HG02938 (cell line): ENCODE results near the gene TTBK2.
A peak's percentile ranks its signal among the peaks of the same experiment; 100 is the strongest.
"Not testable (repeated sequence)": the region's sequence is repeated elsewhere in the genome, so short reads cannot be mapped to it uniquely, and the experiment has no call there.

ENCODE experiments used
- ATAC-seq: cut with Tn5 transposase; IDR thresholded peaks from one replicate; pipeline ENCODE4 v1.9.1; 2021; ENCODE audit warnings: mild to moderate bottlenecking, moderate library complexity; ENCODE audit not compliant: unreplicated experiment

Gene TTBK2

GRCh38 chr15:42920519-42921341 is at the start of gene TTBK2:
Gene TTBK2 (minus strand): TSS chr15:42920778. CDS start chr15:42878617, 42,161 bp downstream.
- peak; percentile 93 for ATAC-seq

GRCh38 chr15:42964476-42964875 is 43.9 kb upstream of the TTBK2 start:
- ATAC-seq = no peak

- ATAC-seq = no peak
Observed at GRCh38 chr15:42955518-42955917, 34.9 kb upstream of the TTBK2 start.

DNA sequence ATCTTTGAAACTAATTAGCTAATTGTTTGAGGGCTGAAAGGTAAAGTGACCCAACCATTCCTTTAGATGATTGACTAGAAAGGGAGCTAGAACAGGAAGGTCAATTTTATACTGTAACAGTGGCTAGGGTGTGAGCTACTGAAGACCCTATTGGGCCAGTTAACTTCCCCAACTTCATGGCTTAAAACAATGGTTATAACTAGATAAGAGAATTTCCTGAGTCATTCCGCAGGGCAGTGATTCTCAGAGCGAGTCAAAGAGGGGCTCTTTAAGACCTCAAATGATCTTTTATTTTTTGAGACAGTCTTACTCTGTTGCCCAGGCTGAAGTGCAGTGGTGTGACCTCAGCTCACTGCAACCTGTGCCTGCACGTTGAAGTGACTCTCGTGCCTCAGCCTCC is 33.7 kb upstream of the TTBK2 start:
- no peak for ATAC-seq

DNA sequence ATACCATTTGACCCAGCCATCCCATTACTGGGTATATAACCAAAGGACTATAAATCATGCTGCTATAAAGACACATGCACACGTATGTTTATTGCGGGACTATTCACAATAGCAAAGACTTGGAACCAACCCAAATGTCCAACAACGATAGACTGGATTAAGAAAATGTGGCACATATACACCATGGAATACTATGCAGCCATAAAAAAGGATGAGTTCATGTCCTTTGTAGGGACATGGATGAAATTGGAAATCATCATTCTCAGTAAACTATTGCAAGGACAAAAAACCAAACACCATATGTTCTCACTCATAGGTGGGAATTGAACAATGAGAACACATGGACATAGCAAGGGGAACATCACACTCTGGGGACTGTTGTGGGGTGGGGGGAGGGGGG is 28.3 kb upstream of the TTBK2 start:
- ATAC-seq = not testable (repeated sequence)

GRCh38 chr15:42940527-42940926 is 19.9 kb upstream of the TTBK2 start:
- no peak for ATAC-seq

GRCh38 chr15:42939841-42940240 is 19.3 kb upstream of the TTBK2 start:
- no peak for ATAC-seq

DNA sequence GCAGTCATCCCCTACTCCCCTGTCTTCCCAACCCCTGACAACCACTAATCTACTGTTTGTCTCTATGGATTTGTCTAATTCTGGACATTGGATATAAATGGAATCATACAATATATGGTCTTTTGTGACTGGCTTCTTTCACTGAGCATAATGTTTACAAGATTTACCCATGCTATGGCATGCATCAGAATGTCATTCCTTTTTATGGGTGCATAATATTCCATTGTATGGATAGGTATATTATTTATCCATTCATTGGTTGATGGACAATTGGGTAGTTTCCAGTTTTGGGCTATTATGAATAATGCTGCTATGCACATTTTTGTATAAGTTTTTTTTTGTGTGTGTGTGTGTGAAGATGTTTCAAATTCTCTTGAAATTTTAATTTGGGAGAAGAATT is 16.6 kb upstream of the TTBK2 start:
- no peak for ATAC-seq

- ATAC-seq = no peak
Observed at GRCh38 chr15:42933886-42934667, 13.5 kb upstream of the TTBK2 start.

DNA sequence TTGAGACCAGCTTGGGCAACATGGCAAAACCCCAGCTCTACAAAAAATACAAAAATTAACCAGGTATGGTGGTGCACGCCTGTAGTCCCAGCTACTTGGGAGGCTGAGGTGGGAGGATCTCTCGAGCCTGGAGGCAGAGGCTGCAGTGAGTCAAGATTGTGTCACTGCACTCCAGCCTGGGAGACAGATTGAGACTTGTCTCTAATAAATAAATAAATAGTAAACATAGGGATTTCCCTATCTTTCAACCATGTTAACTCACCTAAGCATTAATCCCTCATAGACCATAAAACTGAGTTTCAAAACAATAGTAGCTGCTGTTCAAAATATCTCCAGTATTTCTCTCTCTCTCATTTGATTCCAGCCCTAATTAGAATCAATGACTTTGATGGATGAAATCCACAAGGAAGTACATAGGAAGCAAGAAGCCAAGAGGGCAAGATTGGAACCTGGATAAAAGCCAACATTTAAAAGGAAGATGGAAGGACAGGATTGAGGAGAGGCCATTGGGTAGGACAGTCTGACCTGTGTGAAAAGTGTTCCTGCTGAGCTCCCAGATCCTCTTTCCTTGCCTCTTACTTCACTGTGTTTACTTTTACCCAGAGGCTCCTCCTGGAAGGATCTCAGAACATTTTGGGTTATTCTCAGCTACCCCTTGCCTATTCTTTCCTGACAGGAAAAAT is 12.4 kb upstream of the TTBK2 start:
- ATAC-seq = no peak

- ATAC-seq = no peak
Observed at GRCh38 chr15:42931702-42932486, 11.3 kb upstream of the TTBK2 start.

DNA sequence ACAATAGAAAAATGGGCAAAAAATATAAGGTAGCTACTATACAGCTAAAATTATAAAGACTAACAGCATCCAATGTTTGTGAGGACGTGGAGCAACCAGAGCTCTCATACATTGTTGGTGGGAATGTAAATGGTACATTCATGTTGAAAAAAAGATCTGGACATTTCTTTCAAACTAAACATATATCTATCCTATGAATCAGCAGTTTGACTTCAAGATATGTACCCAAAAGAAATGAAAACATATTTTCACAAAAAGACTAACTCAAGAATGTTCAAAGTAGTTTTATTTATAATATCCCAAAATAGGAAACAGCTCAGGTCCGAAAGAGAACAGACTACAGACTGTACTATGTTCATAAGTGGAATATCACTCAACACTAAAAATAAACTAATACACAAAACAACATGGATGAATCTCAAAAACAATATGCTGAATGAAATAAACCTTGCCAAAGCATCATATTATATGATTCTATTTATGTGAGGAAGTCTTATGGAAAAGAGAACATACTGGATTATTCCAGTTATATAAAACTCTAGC is 8.8 kb upstream of the TTBK2 start:
- ATAC-seq = no peak

DNA sequence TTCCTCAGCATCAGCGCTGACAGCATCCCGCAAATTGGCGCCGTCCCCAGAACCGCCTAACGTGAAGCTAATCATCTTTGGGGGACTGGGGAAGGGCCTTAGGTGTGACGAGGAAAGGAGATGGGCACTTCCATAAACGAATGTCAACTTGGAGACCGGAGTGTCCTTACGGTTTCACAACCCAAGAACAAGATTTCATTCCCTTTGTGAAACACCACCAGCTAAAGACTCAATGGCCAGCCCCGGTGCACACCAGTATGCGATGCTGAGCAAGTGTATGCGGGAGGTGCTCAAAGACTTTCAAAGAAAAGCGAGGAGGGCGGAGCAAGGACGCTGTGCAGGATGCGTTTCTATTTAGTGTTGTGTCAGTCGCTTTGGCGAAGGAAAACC is 759 bp upstream of the TTBK2 start:
- no peak for ATAC-seq

GRCh38 chr15:42919799-42920518 is 619 bp downstream of the TTBK2 start:
- no peak for ATAC-seq

GRCh38 chr15:42919308-42919707 is 1.3 kb downstream of the TTBK2 start:
- ATAC-seq = no peak

DNA sequence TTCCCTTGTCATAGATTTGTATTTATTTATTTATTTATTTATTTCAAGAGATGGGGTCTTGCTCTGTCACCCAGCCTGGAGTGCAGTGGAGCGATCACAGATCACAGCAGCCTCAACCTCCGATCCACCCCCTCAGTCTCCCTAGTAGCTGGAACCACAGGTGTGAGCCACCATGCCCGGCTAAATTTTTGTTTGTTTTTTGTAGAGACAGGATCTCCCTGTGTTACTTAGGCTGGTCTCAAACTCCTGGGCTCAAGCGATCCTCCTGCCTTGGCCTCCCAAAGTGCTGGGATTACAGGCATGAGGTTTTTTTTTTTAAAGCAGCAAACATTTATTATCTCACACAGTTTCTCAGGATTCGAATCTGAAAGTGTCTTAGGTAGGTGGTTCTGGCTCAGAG is 2.5 kb downstream of the TTBK2 start:
- no peak for ATAC-seq

GRCh38 chr15:42915654-42916315 is 4.8 kb downstream of the TTBK2 start:
- no peak for ATAC-seq

DNA sequence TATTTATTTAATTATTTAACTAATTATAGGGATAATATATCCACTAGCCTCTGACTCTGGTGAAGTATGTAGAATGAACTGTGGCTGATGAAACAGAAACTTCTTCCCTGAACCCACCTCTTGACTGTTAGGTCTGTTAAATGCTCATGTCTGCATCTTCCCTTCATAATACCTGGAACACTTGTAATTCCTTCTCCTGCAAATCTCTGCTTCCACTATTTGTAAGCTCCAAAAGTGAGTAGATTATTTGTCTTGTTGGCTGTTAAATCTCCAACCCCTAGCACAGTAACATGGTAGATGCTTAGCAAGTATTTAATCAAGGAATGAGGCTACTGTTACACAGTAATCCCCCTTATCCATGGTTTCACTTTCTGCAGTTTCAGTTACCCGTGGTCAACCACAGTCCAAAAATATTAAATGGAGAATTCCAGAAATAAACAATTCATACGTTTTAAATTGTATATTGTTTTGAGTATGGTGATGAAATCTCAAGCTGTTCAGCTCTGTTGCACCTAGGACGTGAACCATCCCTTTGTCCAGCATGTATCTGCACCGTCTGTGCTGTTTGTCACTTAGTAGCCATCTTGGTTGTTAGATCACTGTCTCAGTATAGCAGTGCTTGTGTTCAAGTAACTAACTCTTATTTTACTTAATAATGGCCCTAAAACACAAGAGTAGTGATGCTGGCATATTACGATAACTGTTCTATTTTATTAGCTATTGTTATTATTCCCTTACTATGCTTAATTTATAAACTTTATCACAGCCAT is 5.7 kb downstream of the TTBK2 start:
- ATAC-seq = no peak
